NT2/D1 (cell line): ENCODE results near the gene TMPRSS15.

Source experiments
- DNase-seq: peaks from one replicate; pipeline ENCODE4 v3.0.0-alpha.2; 2011; ENCODE audit warnings: low read depth, low spot score
- H3K27me3 ChIP-seq: 2 replicates; pipeline ENCODE4 v1.6.0; 2011; ENCODE audit warnings: mild to moderate bottlenecking; ENCODE audit not compliant: insufficient read length, insufficient read depth
- H3K36me3 ChIP-seq: 2 replicates; pipeline ENCODE4 v1.6.1; 2011; ENCODE audit warnings: mild to moderate bottlenecking, low read length, mixed read lengths; ENCODE audit not compliant: insufficient read depth, insufficient read length
- H3K4me1 ChIP-seq: 2 replicates; pipeline ENCODE4 v1.5.1; 2011; ENCODE audit not compliant: insufficient read depth, insufficient read length
- H3K4me3 ChIP-seq: 2 replicates; pipeline ENCODE4 v1.5.1; 2011; ENCODE audit warnings: low read depth; ENCODE audit not compliant: insufficient read length
- H3K9ac ChIP-seq: 2 replicates; pipeline ENCODE4 v1.6.0; 2011; ENCODE audit warnings: low read depth; ENCODE audit not compliant: insufficient read length
- H3K9me3 ChIP-seq: 2 replicates; pipeline ENCODE4 v1.5.1; 2011; ENCODE audit warnings: mild to moderate bottlenecking, low read length; ENCODE audit not compliant: insufficient read depth
- SUZ12 ChIP-seq: IDR thresholded peaks from 2 replicates; pipeline ENCODE4 v1.6.1; 2011; ENCODE audit not compliant: insufficient read length, insufficient read depth; ENCODE audit errors: extremely low read depth
- YY1 ChIP-seq: IDR thresholded peaks from 2 replicates; pipeline ENCODE4 v1.6.1; 2011; ENCODE audit not compliant: insufficient read length, insufficient read depth
- ZNF274 ChIP-seq: IDR thresholded peaks from 2 replicates; pipeline ENCODE4 v1.6.1; 2011; ENCODE audit warnings: mild to moderate bottlenecking, low read depth, low read length

TMPRSS15 gene

GRCh38 chr21:18382141-18382540, 21.4 kb downstream of the TMPRSS15 start:
- Histone ChIP-seq H3K9me3 (no peaks in the 10 kb centered on the region), H3K27me3 (no peaks in the 10 kb centered on the region), H3K36me3 (no peaks in the 10 kb centered on the region), H3K4me1 (no peaks in the 10 kb centered on the region), H3K9ac (no peak overlapping the region), H3K4me3 (no peak overlapping the region)
- no peak for DNase-seq
- TF ChIP-seq ZNF274 (no peak), YY1 (no peak), SUZ12 (no peak)

GRCh38 chr21:18373606-18374005, 30.0 kb downstream of the TMPRSS15 start:
- no peak for TF ChIP-seq SUZ12
- no peak for TF ChIP-seq YY1

GRCh38 chr21:18370301-18370700, 33.3 kb downstream of the TMPRSS15 start:
- H3K9me3 ChIP-seq = no peaks in the 10 kb centered on the region
- no peaks in the 10 kb centered on the region for H3K4me1 ChIP-seq
- H3K4me3 ChIP-seq = no peak overlapping the region
- H3K9ac ChIP-seq = no peak overlapping the region
- TF ChIP-seq SUZ12 (no peak), ZNF274 (no peak), YY1 (no peak)
- DNase-seq = no peak
- no peaks in the 10 kb centered on the region for H3K27me3 ChIP-seq
- no peaks in the 10 kb centered on the region for H3K36me3 ChIP-seq

More at GRCh38 chr21:18373606-18374005, 30.0 kb downstream of the TMPRSS15 start:
- Histone ChIP-seq H3K27me3 (no peaks in the 10 kb centered on the region), H3K9me3 (no peaks in the 10 kb centered on the region), H3K4me3 (no peak overlapping the region), H3K9ac (no peak overlapping the region), H3K36me3 (no peaks in the 10 kb centered on the region), H3K4me1 (no peaks in the 10 kb centered on the region)
- DNase-seq = no peak

GRCh38 chr21:18369115-18369514, 34.5 kb downstream of the TMPRSS15 start:
- Histone ChIP-seq H3K36me3 (no peaks in the 10 kb centered on the region), H3K27me3 (no peaks in the 10 kb centered on the region), H3K9me3 (no peaks in the 10 kb centered on the region), H3K4me1 (no peaks in the 10 kb centered on the region), H3K4me3 (no peak overlapping the region), H3K9ac (no peak overlapping the region)
- TF ChIP-seq YY1 (no peak), ZNF274 (no peak), SUZ12 (no peak)
- DNase-seq = peak; percentile 30

- no peaks in the 10 kb centered on the region for H3K27me3 ChIP-seq
- H3K9me3 ChIP-seq = no peaks in the 10 kb centered on the region
- H3K9ac ChIP-seq = no peak overlapping the region
- no peak for DNase-seq
- no peaks in the 10 kb centered on the region for H3K4me1 ChIP-seq
- no peak overlapping the region for H3K4me3 ChIP-seq
- no peak for TF ChIP-seq YY1
- no peak for TF ChIP-seq SUZ12
- TF ChIP-seq ZNF274 = no peak
- H3K36me3 ChIP-seq = no peaks in the 10 kb centered on the region
Measured at GRCh38 chr21:18368205-18368604, 35.4 kb downstream of the TMPRSS15 start.

- H3K9me3 ChIP-seq = no peaks in the 10 kb centered on the region
- no peaks in the 10 kb centered on the region for H3K27me3 ChIP-seq
- H3K9ac ChIP-seq = no peak overlapping the region
- H3K4me3 ChIP-seq = no peak overlapping the region
- no peaks in the 10 kb centered on the region for H3K4me1 ChIP-seq
- no peak for TF ChIP-seq YY1
- TF ChIP-seq SUZ12 = no peak
- no peak for TF ChIP-seq ZNF274
- DNase-seq = no peak
- no peaks in the 10 kb centered on the region for H3K36me3 ChIP-seq
Measured at GRCh38 chr21:18356801-18357200, 46.8 kb downstream of the TMPRSS15 start.

- Histone ChIP-seq H3K27me3 (no peaks in the 10 kb centered on the region), H3K4me1 (no peaks in the 10 kb centered on the region), H3K4me3 (no peak overlapping the region), H3K9me3 (no peaks in the 10 kb centered on the region), H3K9ac (no peak overlapping the region), H3K36me3 (no peaks in the 10 kb centered on the region)
- TF ChIP-seq YY1 (no peak), ZNF274 (no peak), SUZ12 (no peak)
- DNase-seq = no peak
Measured at GRCh38 chr21:18354947-18355346, 48.6 kb downstream of the TMPRSS15 start.

GRCh38 chr21:18350216-18350615, 53.4 kb downstream of the TMPRSS15 start:
- Histone ChIP-seq H3K4me1 (no peaks in the 10 kb centered on the region), H3K27me3 (no peaks in the 10 kb centered on the region), H3K4me3 (no peak overlapping the region), H3K9ac (no peak overlapping the region), H3K36me3 (no peaks in the 10 kb centered on the region), H3K9me3 (no peaks in the 10 kb centered on the region)
- DNase-seq = no peak
- TF ChIP-seq SUZ12 = no peak
